ENCODE results near the gene PIK3R4.

The PIK3R4 gene

DNA sequence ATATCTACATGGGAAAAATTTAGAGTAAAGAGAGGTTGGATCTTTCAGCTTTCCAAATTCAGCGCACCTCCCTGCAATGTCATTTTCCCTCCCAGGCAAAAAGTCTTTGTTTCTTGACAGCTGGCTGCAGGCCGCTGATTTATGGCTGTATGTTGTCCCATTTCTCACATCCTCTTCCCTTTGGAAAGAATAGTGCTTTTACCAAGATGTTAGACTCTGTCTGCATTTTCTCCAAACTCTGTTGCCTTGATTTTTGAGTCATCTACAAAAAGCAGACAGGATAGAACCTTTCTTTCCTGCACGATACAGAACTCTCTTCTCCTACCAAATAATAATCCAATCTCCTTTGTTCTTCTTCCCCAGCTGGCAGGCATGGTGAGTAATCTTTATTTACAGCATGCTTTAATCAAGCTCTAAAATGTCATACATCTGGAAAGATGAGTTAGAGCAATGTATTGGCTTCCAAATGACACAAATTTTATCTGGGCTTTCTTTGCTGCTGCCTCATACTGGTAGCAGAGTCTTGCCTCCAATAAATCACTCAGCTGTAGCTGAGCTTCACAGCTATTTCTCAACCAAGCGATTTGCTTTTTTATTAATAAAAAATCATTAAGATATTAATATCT is 101.9 kb downstream of the PIK3R4 start:
- no peak for DNase-seq (ENCODE audit: low read depth in 2 of 2, low spot score in 1 of 2)

DNA sequence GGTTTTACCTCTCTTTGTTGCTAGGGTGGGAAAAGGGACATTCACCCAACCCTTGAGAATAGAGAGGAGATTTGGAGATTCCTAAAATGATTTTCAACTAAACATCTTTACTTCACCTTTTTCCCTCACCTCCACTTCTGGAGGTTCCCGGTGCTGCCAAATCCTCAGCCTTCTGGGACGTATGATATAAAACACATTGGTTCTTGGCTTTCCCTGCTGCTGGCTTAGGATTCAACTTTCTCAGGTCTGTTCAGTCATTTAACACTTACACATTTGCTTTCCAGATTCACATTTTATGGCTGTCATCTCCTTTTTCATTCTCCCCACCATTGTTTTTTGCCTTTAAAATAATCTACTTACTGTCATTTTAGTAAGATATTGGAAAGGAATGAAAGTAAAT is 106.6 kb downstream of the PIK3R4 start:
- DNase-seq (ENCODE audit: low read depth in 2 of 2, low spot score in 1 of 2): no peak

DNA sequence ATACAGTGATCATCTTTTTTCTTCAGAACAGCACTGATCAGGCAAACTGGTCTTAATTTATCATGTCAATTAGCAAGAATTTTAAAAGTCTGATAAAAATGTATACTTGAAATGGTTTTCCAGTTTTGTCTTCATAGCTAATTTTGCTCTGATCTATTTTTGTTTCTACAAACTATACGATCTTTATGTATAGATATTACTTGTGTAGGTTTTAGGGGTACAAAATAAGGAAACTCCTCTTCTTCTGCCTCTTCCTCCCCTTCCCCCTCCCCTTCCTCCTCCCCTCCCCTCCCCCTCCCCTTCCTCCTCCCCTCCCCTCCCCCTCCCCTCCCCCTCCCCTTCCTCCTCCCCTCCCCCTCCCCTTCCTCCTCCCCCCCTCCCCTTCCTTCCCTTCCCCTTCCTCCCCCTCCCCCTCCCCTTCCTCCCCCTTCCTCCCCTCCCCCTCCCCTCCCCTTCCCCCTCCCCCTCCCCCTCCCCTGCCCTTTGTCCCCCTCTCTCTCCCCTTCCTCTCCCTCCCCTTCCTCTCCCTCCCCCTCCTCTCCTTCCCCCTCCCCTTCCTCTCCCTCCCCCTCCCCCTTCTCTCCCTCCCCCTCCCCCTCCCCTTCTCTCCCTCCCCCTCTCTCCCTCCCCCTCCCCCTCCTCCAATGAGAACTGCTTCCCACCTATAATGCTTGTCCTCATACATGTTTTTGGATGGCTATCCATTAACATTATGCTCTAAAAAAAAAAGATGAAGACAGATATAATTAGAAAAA is 110.0 kb downstream of the PIK3R4 start:
- DNase-seq (ENCODE audit: low read depth in 2 of 2, low spot score in 1 of 2): no peak

DNA sequence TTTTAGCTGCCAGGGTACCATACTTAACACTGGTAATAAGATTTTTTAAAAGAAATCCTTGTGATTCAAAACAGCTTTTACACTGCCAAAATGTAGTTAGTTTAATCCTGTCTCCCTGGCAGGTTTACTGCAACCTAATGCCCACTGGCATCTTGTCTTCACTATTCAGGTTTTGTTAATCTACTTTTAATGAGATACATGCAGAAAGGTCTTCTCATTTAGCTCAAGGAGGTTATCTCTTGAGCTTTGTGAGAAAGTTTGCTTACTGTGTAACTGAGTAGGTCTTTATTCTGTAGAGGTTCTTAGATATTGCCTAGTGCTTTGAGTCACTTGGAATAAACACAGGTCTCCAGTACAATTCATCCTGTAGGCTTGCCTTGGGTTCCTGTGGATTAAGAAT is 110.7 kb downstream of the PIK3R4 start:
- no peak for DNase-seq (ENCODE audit: low read depth in 2 of 2, low spot score in 1 of 2)

DNA sequence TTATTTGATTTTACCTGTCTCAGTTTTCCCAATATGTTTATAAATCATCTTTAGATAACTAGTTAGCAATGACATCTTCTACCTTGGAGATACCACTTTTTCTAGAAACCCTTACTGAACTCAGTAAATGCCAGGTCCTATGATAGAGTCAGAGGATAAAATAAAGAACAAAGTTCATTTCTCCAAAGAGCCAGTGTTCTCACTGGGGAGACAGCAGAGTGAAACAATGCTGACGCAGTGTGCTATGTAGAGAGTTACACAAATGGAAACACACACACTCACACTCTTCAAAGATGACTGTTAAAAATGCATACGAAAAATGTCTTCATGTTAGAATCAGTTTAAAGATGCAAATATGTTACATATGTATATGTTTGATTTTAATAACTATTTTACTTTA is 111.3 kb downstream of the PIK3R4 start:
- no peak for DNase-seq (ENCODE audit: low read depth in 2 of 2, low spot score in 1 of 2)
